Omental fat pad (tissue), 4 donors: ENCODE data around the gene IYD. TPM values are rescaled to one million over a fixed set of nuclear protein-coding genes. Genes with fewer than 3 reads are reported as not detected.
"Not testable (repeated sequence)": the region's sequence is repeated elsewhere in the genome, so short reads cannot be mapped to it uniquely, and the experiment has no call there.

Experiments
- ATAC-seq: fragments of 150-250 bp; one replicate; pipeline ENCODE4 v1.9.1; 2016; ENCODE audit warnings: mild to moderate bottlenecking, moderate library complexity; ENCODE audit not compliant: low FRiP score
- DNase-seq: peaks from one replicate; pipeline ENCODE4 v3.0.0-alpha.2; 2019; ENCODE audit warnings: low spot score
- CTCF ChIP-seq, 3 donors: fragments of 450-650 bp; IDR thresholded peaks; one replicate each; pipeline ENCODE4 v1.5.1; 2016 to 2017; ENCODE audit warnings: antibody characterized with exemption in 3 of 3, mild to moderate bottlenecking in 3 of 3, moderate library complexity in 2 of 3
- total RNA-seq, 4 donors: library from RNA; depleted of rRNA; stranded (reverse); fragments of >200 nt; gene quantifications; one replicate each; pipeline ENCODE4 v1.1.0, GENCODE V29; 2016

IYD gene
- total RNA-seq, 4 donors from 2014 or later: 0.06 TPM; not detected in 3

GRCh38 chr6:150363733-150364132, 5.1 kb upstream of the IYD start:
- TF ChIP-seq CTCF (IDR thresholded peaks at IDR 0.05): no peak
- DNase-seq (no peak), ATAC-seq (no peak)

DNA sequence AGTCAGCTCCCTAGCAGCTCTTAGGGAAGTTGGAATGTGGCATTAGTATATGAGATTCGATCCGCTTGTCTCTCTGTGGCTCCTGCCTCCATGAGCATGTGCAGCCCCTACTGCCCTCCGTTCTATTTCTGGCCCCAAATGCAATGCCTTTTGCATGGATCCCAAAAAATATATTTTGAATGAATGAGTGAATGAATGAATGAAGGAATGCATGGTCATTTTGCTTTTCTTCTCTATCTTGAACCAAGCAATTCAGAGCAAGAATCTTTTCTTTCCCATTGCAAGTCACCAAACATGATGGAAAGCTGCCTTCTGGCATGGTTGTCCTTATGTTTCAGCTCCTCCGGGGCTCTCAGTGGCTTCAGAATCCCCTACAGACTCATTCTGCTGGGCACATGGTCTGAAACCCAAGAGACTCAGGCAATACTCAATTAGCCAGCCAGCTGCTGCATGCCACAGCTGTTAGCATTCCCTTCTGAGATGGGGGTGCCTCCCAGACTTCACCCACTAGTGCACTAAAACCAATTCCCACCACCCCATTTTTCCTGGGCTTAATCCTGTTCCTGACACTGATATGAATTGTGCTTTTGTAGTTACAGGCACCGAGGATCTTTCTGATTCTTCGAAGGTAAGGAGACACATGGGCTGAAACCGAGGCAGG, 2.6 kb upstream of the IYD start:
- ATAC-seq: no peak
- DNase-seq: no peak
- TF ChIP-seq CTCF (IDR thresholded peaks at IDR 0.05): no peak

DNA sequence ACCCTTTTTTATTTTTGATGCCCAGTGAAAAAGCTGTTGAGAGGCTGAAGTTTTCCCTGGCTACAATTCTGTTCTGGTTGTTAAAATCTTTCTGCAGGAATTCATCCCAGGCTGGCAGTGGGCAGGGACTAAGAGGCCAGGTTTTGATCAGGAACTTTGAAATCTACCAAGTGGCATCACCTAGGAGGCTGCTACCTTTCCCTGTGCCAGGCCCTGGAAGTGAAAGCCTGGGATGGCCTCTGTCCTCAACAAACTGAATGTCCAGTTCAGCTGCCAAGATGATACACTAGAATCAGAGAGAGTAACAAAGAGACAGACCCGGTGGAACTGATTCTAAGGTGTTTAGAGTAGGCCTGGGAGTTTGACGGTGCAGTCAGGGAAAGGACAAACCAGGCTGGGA, 596 bp downstream of the IYD start:
- ATAC-seq (no peak), DNase-seq (no peak)
- no peak for TF ChIP-seq CTCF (IDR thresholded peaks at IDR 0.05)

- DNase-seq (no peak), ATAC-seq (no peak)
- no peak for TF ChIP-seq CTCF (IDR thresholded peaks at IDR 0.05)
Measured at GRCh38 chr6:150370112-150370511, 1.3 kb downstream of the IYD start.

GRCh38 chr6:150371356-150371755, 2.5 kb downstream of the IYD start:
- DNase-seq (no peak), ATAC-seq (no peak)
- TF ChIP-seq CTCF (IDR thresholded peaks at IDR 0.05): no peak

DNA sequence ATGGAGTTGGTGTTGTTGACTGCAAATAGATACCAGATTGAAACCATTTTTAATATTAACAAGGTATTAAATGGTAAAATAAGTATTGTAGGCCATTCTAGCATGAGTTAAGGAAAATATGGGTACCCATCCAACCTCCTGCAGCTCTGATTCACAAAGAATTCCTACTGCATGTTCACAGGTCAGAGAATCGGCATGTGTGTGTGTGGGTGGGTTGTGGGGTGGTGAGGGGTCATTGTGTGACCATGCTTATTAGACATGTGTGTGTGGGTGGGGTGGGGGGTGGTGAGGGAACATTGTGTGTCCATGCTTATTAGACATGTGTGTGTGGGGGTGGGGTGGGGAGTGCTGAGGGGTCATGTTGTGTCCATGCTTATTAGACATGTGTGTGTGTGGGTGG, 3.2 kb downstream of the IYD start:
- no peak for DNase-seq
- TF ChIP-seq CTCF (IDR thresholded peaks at IDR 0.05): no peak
- no peak for ATAC-seq

GRCh38 chr6:150373260-150373701, 4.5 kb downstream of the IYD start:
- DNase-seq (no peak), ATAC-seq (peak; percentile 57)

DNA sequence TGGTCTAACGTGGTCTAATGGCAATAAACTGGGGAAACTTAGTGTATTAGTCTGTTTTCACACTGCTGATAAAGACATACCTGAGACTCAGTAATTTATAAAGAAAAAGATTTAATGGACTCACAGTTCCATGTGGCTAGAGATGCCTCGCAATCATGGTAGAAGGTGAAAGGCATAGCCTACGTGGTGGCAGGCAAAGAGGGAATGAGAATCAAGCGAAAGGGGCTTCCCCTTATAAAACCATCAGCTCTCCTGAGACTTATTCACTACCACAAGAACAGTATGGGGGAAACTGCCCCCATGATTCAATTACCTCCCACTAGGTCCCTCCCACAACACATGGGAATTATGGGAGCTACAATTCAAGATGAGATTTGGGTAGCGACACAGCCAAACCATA, 5.5 kb downstream of the IYD start:
- ATAC-seq, DNase-seq: not testable (repeated sequence)

More at GRCh38 chr6:150373260-150373701, 4.5 kb downstream of the IYD start:
- TF ChIP-seq CTCF (IDR thresholded peaks at IDR 0.05): no peak
